Measurements from ENCODE around the gene TUBG1. TPM values are rescaled to one million over a fixed set of nuclear protein-coding genes. Genes with fewer than 3 reads are reported as not detected.

TUBG1 gene
- total RNA-seq, 4 donors from 2014 or later = 30.6 to 89.0 (median 55.0) TPM

DNA sequence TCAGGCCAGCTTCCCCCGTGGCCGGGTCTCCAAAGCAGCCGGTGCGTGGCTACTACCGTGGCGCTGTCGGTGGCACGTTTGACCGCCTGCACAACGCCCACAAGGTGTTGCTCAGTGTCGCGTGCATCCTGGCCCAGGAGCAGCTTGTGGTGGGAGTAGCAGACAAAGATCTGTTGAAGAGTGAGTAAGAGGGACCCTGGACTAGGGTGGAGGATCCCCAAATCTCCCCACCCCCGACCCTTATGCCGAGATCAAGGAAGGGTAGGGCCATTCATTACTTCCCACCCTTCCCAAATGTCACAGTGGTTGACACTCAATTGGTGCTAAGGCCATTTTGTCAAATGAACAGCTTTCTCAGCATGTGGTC lies 46.4 kb upstream of the TUBG1 start:
- H3K27ac ChIP-seq (replicated peaks in 1 of 4) = peak overlapping the region; percentile 83 to 90 (median 85)
- intact Hi-C loops (cut with DNase I) = no loop called here
- H3K27me3 ChIP-seq = no peaks in the 10 kb centered on the region
- no peaks in the 10 kb centered on the region for H3K9me3 ChIP-seq
- peaks cover 36 to 65% (median 59%) of the 10 kb centered on the region in 4 donors for H3K4me1 ChIP-seq
- TF ChIP-seq EP300 (IDR thresholded peaks at IDR 0.05) (no peak), POLR2A (IDR thresholded peaks at IDR 0.05; ENCODE audit: low read depth) (no peak), POLR2AphosphoS5 (IDR thresholded peaks at IDR 0.05) (no peak)
- TF ChIP-seq, protein P1, sequence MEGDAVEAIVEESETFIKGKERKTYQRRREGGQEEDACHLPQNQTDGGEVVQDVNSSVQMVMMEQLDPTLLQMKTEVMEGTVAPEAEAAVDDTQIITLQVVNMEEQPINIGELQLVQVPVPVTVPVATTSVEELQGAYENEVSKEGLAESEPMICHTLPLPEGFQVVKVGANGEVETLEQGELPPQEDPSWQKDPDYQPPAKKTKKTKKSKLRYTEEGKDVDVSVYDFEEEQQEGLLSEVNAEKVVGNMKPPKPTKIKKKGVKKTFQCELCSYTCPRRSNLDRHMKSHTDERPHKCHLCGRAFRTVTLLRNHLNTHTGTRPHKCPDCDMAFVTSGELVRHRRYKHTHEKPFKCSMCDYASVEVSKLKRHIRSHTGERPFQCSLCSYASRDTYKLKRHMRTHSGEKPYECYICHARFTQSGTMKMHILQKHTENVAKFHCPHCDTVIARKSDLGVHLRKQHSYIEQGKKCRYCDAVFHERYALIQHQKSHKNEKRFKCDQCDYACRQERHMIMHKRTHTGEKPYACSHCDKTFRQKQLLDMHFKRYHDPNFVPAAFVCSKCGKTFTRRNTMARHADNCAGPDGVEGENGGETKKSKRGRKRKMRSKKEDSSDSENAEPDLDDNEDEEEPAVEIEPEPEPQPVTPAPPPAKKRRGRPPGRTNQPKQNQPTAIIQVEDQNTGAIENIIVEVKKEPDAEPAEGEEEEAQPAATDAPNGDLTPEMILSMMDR (IDR thresholded peaks at IDR 0.05) = no peak
- H3K4me3 ChIP-seq = peak overlapping the region; percentile 70 to 87 (median 73)
- no CpG with 5 or more reads among the region's 14 CpGs for WGBS
- peaks cover 19 to 28% (median 25%) of the 10 kb centered on the region in 4 donors for H3K36me3 ChIP-seq
- DNase-seq (ENCODE audit: extremely low spot score) = no peak

DNA sequence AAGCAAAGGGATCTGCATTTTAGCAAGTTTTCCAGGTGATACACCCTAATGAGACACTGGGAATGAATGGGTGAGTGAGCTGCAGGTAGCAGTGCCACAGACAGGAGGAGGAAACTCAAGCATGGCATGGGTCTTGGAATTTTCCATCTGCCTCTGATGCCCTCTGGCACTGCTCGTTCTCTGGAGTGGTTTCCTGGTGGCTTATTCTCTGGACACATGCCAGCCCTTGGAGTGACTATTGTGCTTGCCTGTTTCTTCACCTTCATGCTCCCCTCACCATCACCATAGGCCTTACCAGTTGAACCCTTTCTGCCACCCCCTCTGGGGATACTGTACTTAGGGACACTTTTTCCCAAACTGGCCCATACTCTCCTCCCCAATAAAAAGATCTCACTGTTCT lies 45.9 kb upstream of the TUBG1 start:
- H3K36me3 ChIP-seq = peaks cover 19 to 32% (median 28%) of the 10 kb centered on the region in 4 donors
- H3K4me1 ChIP-seq = peaks cover 40 to 69% (median 62%) of the 10 kb centered on the region in 4 donors
- peak overlapping the region in 3 of 4 donors; percentile 70 to 87 (median 75) for H3K4me3 ChIP-seq

DNA sequence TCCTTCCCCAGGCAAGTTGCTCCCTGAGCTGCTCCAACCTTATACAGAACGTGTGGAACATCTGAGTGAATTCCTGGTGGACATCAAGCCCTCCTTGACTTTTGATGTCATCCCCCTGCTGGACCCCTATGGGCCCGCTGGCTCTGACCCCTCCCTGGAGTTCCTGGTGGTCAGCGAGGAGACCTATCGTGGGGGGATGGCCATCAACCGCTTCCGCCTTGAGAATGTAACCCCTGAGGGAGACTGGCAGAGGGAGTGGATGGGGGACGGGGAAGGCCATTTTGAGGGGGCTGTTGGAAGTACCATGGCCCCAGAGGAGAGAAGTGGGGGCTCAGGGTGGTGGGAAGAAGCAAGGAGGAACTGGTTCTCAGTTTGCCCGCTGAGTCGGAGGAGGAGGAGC lies 45.5 kb upstream of the TUBG1 start:
- peaks cover 19 to 36% (median 32%) of the 10 kb centered on the region in 4 donors for H3K36me3 ChIP-seq
- peak overlapping the region in 3 of 4 donors; percentile 10 to 90 (median 11) for H3K27ac ChIP-seq (replicated peaks in 1 of 4)
- no peak overlapping the region for H3K4me3 ChIP-seq
- TF ChIP-seq EP300 (IDR thresholded peaks at IDR 0.05) (no peak), POLR2AphosphoS5 (IDR thresholded peaks at IDR 0.05) (no peak)
- intact Hi-C loops (cut with DNase I) = no loop called here
- DNase-seq (ENCODE audit: extremely low spot score) = no peak
- 84% methylated on average over 9 of the region's 9 CpGs for WGBS
- peaks cover 44 to 73% (median 63%) of the 10 kb centered on the region in 4 donors for H3K4me1 ChIP-seq
- no peaks in the 10 kb centered on the region for H3K9me3 ChIP-seq
- no peaks in the 10 kb centered on the region for H3K27me3 ChIP-seq

More for the DNA sequence above, 45.9 kb upstream of the TUBG1 start:
- TF ChIP-seq POLR2AphosphoS5 (IDR thresholded peaks at IDR 0.05) = no peak
- H3K9me3 ChIP-seq = no peaks in the 10 kb centered on the region
- peak overlapping the region in 3 of 4 donors; percentile 10 to 90 (median 11) for H3K27ac ChIP-seq (replicated peaks in 1 of 4)
- no peaks in the 10 kb centered on the region for H3K27me3 ChIP-seq
- 33% methylated on average over 1 of the region's 1 CpG for WGBS
- intact Hi-C loops (cut with DNase I) = no loop called here
- no peak for DNase-seq (ENCODE audit: extremely low spot score)

DNA sequence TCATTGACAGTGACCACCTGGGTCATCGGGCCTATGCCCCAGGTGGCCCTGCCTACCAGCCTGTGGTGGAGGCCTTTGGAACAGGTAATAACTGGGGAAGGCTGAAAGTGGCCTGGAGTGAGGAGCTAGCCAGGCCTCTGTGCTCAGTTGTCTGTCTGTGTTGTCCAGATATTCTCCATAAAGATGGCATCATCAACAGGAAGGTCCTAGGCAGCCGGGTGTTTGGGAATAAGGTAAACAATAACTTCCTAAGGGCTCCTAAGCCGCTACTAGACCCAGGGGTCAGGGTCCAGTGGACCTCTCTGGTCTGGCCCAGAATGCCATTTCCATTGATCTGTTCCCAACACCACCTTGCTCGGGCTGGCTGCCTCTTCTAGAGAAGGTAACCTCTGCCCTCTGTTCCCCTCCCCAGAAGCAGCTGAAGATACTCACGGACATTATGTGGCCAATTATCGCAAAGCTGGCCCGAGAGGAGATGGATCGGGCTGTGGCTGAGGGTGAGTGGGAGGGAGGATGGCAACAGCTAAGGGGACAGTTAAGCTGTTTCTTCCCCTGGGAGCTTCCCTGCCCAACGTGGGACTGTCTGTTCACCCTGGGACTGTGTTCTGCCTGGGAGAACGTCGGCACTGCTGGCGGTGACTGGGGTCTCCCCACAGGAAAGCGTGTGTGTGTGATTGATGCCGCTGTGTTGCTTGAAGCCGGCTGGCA lies 44.5 kb upstream of the TUBG1 start:
- no peak for DNase-seq (ENCODE audit: extremely low spot score)
- TF ChIP-seq POLR2A (IDR thresholded peaks at IDR 0.05; ENCODE audit: low read depth) = no peak
- no peak for TF ChIP-seq EP300 (IDR thresholded peaks at IDR 0.05)
- TF ChIP-seq, protein P1 (IDR thresholded peaks at IDR 0.05) = no peak
- no peak for TF ChIP-seq POLR2AphosphoS5 (IDR thresholded peaks at IDR 0.05)
- WGBS = 95% methylated on average over 9 of the region's 15 CpGs

DNA sequence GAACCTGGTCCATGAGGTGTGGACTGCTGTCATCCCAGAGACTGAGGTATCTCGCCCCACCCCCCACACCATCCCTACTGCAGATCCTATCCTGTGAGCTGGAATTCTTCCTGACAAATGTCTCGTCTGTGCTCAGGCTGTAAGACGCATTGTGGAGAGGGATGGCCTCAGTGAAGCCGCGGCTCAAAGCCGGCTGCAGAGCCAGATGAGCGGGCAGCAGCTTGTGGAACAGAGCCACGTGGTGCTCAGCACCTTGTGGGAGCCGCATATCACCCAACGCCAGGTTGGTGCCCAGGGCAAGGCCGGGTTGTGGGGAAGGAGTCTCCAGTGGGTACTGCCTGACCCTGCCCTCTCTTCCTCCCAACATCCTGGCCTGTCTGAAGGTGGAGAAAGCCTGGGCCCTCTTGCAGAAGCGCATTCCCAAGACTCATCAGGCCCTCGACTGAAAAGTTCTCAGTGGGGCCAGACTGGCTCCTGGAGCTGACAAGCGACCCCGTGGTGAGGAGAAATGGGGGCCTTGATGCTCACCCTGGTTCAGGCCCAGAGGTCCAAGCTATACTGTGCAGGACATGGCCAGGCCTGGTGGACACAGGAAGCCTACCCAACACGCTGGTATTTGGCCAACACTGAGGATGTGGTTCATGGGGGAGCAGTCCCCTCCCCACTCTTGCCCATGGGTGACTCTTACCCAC lies 43.8 kb upstream of the TUBG1 start:
- no peak for DNase-seq (ENCODE audit: extremely low spot score)
- H3K36me3 ChIP-seq = peaks cover 27 to 53% (median 49%) of the 10 kb centered on the region in 4 donors
- intact Hi-C loops (cut with DNase I) = no loop called here
- no peaks in the 10 kb centered on the region for H3K27me3 ChIP-seq
- peak overlapping the region; percentile 90 to 97 (median 94) for H3K27ac ChIP-seq (replicated peaks in 1 of 4)
- H3K4me3 ChIP-seq = peak overlapping the region in 1 of 4 donors; percentile 99
- TF ChIP-seq EP300 (IDR thresholded peaks at IDR 0.05) = no peak
- no peak for TF ChIP-seq POLR2A (IDR thresholded peaks at IDR 0.05; ENCODE audit: low read depth)
- no peak for TF ChIP-seq POLR2AphosphoS5 (IDR thresholded peaks at IDR 0.05)
- TF ChIP-seq, protein P1 (IDR thresholded peaks at IDR 0.05) = no peak
- peaks cover 44 to 75% (median 60%) of the 10 kb centered on the region in 4 donors for H3K4me1 ChIP-seq
- WGBS = 81% methylated on average over 8 of the region's 16 CpGs
- no peaks in the 10 kb centered on the region for H3K9me3 ChIP-seq

More for the DNA sequence above, 44.5 kb upstream of the TUBG1 start:
- H3K36me3 ChIP-seq = peaks cover 24 to 46% (median 42%) of the 10 kb centered on the region in 4 donors
- peaks cover 44 to 75% (median 63%) of the 10 kb centered on the region in 4 donors for H3K4me1 ChIP-seq
- peak overlapping the region in 2 of 4 donors; percentile 11 to 90 for H3K27ac ChIP-seq (replicated peaks in 1 of 4)
- no peaks in the 10 kb centered on the region for H3K27me3 ChIP-seq
- no peaks in the 10 kb centered on the region for H3K9me3 ChIP-seq
- intact Hi-C loops (cut with DNase I) = no loop called here
- H3K4me3 ChIP-seq = no peak overlapping the region
